Small intestine (tissue), 7 donors: ENCODE data around the gene FBN3. TPM values are rescaled to one million over a fixed set of nuclear protein-coding genes. Genes with fewer than 3 reads are reported as not detected.

ENCODE experiments used
- DNase-seq, 2 donors: peaks; one replicate each; pipeline versions ENCODE4 v3.0.0 to v3.0.0-alpha.2; 2013
- FAIRE-seq: peaks from 2 replicates; lab custom pipeline; 2012; peaks lifted over from hg19 to GRCh38; lab: Jason Lieb, UNC
- H3K27ac ChIP-seq, 3 donors: one replicate each; pipeline ENCODE4 v1.5.1; 2013; ENCODE audit warnings: low read length in 2 of 3, mild to moderate bottlenecking in 2 of 3, control low read depth in 1 of 3, inconsistent platforms in 1 of 3, low read depth in 1 of 3, moderate library complexity in 1 of 3
- H3K27me3 ChIP-seq, 3 donors: one replicate each; pipeline ENCODE4 v1.6.1; 2013; ENCODE audit warnings: low read length in 3 of 3, inconsistent platforms in 1 of 3; ENCODE audit not compliant: control insufficient read depth in 3 of 3, insufficient read depth in 3 of 3
- H3K36me3 ChIP-seq, 3 donors: one replicate each; pipeline ENCODE4 v1.6.1; 2013; ENCODE audit warnings: low read length in 3 of 3, inconsistent platforms in 1 of 3, low read depth in 1 of 3, mild to moderate bottlenecking in 1 of 3, moderate library complexity in 1 of 3; ENCODE audit not compliant: control insufficient read depth in 3 of 3, insufficient read depth in 2 of 3
- H3K4me1 ChIP-seq, 3 donors: one replicate each; pipeline ENCODE4 v1.6.1; 2013; ENCODE audit warnings: low read length in 2 of 3, inconsistent platforms in 1 of 3, low read depth in 1 of 3, mild to moderate bottlenecking in 1 of 3, moderate library complexity in 1 of 3; ENCODE audit not compliant: control insufficient read depth in 3 of 3, insufficient read depth in 2 of 3
- H3K4me3 ChIP-seq, 3 donors: one replicate each; pipeline ENCODE4 v1.5.1; 2013; ENCODE audit warnings: low read length in 3 of 3, control low read depth in 1 of 3, inconsistent platforms in 1 of 3, low read depth in 1 of 3, mild to moderate bottlenecking in 1 of 3, moderate library complexity in 1 of 3
- H3K9me3 ChIP-seq, 2 donors: one replicate each; pipeline ENCODE4 v1.6.1; 2013; ENCODE audit warnings: low read depth in 1 of 2, low read length in 1 of 2; ENCODE audit not compliant: control insufficient read depth in 2 of 2, insufficient read depth in 1 of 2
- WGBS, 3 donors: extraction: QIAGEN DNeasy Blood & Tissue Kit; methylation state at CpG; one replicate each; pipeline ENCODE4 v1.1.7; 2013; 5-methylcytosine and 5-hydroxymethylcytosine counted together
- polyA plus RNA-seq, 4 donors: library from polyadenylated mRNA; stranded (reverse) in 3 of 4; unstranded in 1 of 4; fragments of 200-250 nt in 3 of 4; fragments of 120-200 nt in 1 of 4; gene quantifications; one replicate each; pipeline versions ENCODE4 v1.2.1 to v1.2.3, GENCODE V29; 2013
- donor health status: healthy with polysubstance abuse.
- donor health status: control.
- donor health status: control.
- donor health status: Bipolar disorder and iron deficiency.
- donor health status: healthy.

FBN3 gene
- polyA plus RNA-seq, 4 donors: 0.04 to 2.5 TPM; not detected in 2

- Histone ChIP-seq H3K9me3 (peaks cover 2 to 17% of the 10 kb centered on the region in 2 donors), H3K27me3 (no peaks in the 10 kb centered on the region), H3K27ac (no peak overlapping the region), H3K4me3 (no peak overlapping the region), H3K4me1 (no peaks in the 10 kb centered on the region), H3K36me3 (peaks cover 0 to 3% (median 0%) of the 10 kb centered on the region in 3 donors)
- DNase-seq (no peak), FAIRE-seq (no peak)
- WGBS, 3 donors: 80 to 81% (median 81%) methylated on average over 13 of the region's 13 CpGs
These were observed 74.0 kb downstream of the FBN3 start for GRCh38 chr19:8075158-8076074.

- Histone ChIP-seq H3K4me1 (no peaks in the 10 kb centered on the region), H3K4me3 (no peak overlapping the region), H3K27ac (no peak overlapping the region), H3K9me3 (peaks cover 2 to 20% of the 10 kb centered on the region in 2 donors), H3K27me3 (no peaks in the 10 kb centered on the region), H3K36me3 (peaks cover 0 to 3% (median 0%) of the 10 kb centered on the region in 3 donors)
- 88 to 98% (median 92%) methylated on average over 1 of the region's 1 CpG for WGBS, 3 donors
- FAIRE-seq (no peak), DNase-seq (no peak)
These were observed 74.9 kb downstream of the FBN3 start for GRCh38 chr19:8074501-8074900.

GRCh38 chr19:8071912-8072311 is 77.5 kb downstream of the FBN3 start:
- H3K4me1 ChIP-seq: no peaks in the 10 kb centered on the region
- no peaks in the 10 kb centered on the region for H3K27me3 ChIP-seq
- DNase-seq (no peak), FAIRE-seq (no peak)
- H3K27ac ChIP-seq: no peak overlapping the region
- H3K36me3 ChIP-seq: peaks cover 0 to 5% (median 0%) of the 10 kb centered on the region in 3 donors
- peaks cover 2 to 33% of the 10 kb centered on the region in 2 donors for H3K9me3 ChIP-seq
- no peak overlapping the region for H3K4me3 ChIP-seq
- WGBS, 3 donors: 87 to 91% (median 90%) methylated on average over 15 of the region's 15 CpGs

- Histone ChIP-seq H3K27ac (no peak overlapping the region), H3K9me3 (peaks cover 2 to 26% of the 10 kb centered on the region in 2 donors), H3K4me3 (no peak overlapping the region), H3K4me1 (peaks cover 0 to 11% (median 3%) of the 10 kb centered on the region in 3 donors), H3K36me3 (peaks cover 0 to 10% (median 0%) of the 10 kb centered on the region in 3 donors), H3K27me3 (no peaks in the 10 kb centered on the region)
- 81 to 86% (median 84%) methylated on average over 13 of the region's 13 CpGs for WGBS, 3 donors
- FAIRE-seq (no peak), DNase-seq (peak in 1 of 2 donors; percentile 59)
These were observed 80.1 kb downstream of the FBN3 start for GRCh38 chr19:8069096-8069973.

GRCh38 chr19:8065875-8066261 is 83.5 kb downstream of the FBN3 start:
- Histone ChIP-seq H3K36me3 (peaks cover 0 to 39% (median 2%) of the 10 kb centered on the region in 3 donors), H3K27ac (no peak overlapping the region), H3K4me1 (peaks cover 0 to 11% (median 3%) of the 10 kb centered on the region in 3 donors), H3K27me3 (no peaks in the 10 kb centered on the region), H3K4me3 (no peak overlapping the region), H3K9me3 (peaks cover 0 to 22% of the 10 kb centered on the region in 2 donors)
- no peak for FAIRE-seq
- DNase-seq: no peak
- 65 to 85% (median 77%) methylated on average over 20 of the region's 20 CpGs for WGBS, 3 donors

- Histone ChIP-seq H3K4me3 (no peak overlapping the region), H3K36me3 (peaks cover 0 to 43% (median 5%) of the 10 kb centered on the region in 3 donors), H3K9me3 (peaks cover 0 to 18% of the 10 kb centered on the region in 2 donors), H3K4me1 (peaks cover 0 to 11% (median 3%) of the 10 kb centered on the region in 3 donors), H3K27ac (peak overlapping the region in 2 of 3 donors; percentile 6 to 48), H3K27me3 (no peaks in the 10 kb centered on the region)
- DNase-seq (peak; percentile 64 to 70), FAIRE-seq (no peak)
- WGBS, 3 donors: 25 to 61% (median 36%) methylated on average over 24 of the region's 24 CpGs
These were observed 84.2 kb downstream of the FBN3 start for GRCh38 chr19:8064911-8065874.

- H3K27me3 ChIP-seq: no peaks in the 10 kb centered on the region
- WGBS, 3 donors: 52 to 71% (median 63%) methylated on average over 7 of the region's 7 CpGs
- no peaks in the 10 kb centered on the region for H3K9me3 ChIP-seq
- peaks cover 0 to 5% (median 0%) of the 10 kb centered on the region in 3 donors for H3K4me1 ChIP-seq
- FAIRE-seq (no peak), DNase-seq (no peak)
- H3K36me3 ChIP-seq: peaks cover 0 to 69% (median 8%) of the 10 kb centered on the region in 3 donors
- no peak overlapping the region for H3K4me3 ChIP-seq
- H3K27ac ChIP-seq: no peak overlapping the region
These were observed 91.7 kb downstream of the FBN3 start for GRCh38 chr19:8057545-8058270.
